ENCODE measurements around the gene PC. TPM values are rescaled to one million over a fixed set of nuclear protein-coding genes. Genes with fewer than 3 reads are reported as not detected.

The PC gene
- total RNA-seq, 1 experiment from 2014 or later: 24.5 TPM

DNA sequence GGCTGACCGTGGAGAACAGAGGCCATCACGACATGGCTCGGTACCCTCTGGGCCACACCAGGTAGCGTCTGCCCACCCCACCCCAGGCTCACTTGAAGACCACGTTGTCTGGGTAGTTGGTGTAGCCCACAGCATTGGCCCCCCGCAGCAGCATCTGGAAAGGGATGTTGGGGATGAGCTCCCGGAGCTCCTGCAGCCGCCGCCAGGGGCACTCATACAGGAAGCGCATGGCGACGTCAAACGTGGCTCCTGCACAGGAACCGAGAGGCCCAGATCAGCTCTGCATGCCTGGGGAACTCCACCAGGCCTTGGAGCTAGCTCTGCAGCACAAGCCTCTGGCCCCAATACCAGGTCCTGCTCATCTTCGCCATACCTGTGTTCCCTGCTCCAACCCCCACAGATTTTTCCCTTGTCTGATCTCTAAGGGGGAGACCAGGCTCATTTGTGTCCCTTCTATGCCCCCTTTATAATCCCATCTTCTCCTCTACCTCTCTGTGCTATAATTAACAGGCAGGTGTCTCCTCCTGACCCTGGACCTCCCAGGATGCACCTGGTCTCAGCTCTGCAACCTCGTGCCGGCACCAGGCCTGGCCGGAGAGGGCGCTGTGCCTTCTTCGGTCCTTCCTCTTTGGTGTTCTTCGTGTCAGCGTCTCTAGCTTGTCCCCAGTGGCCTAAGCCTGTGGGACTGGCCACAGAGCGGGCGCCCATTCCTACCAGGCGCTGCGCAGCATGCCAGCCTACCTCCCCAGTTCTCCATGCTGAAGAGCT lies 106.3 kb downstream of the PC start:
- BruUV-seq (replicated peaks): no TSS peak
- no peaks in the 10 kb centered on the region for H3K9me2 ChIP-seq (replicated peaks; ENCODE audit: low read length)
- no peaks in the 10 kb centered on the region for H3K9me3 ChIP-seq (ENCODE audit: low read length)
- peaks cover 9% of the 10 kb centered on the region for H3K4me1 ChIP-seq (ENCODE audit: insufficient read depth, low read length)
- no peaks in the 10 kb centered on the region for H3K79me2 ChIP-seq (ENCODE audit: low read length)
- H3K36me3 ChIP-seq (ENCODE audit: low read depth, low read length): peaks cover 8% of the 10 kb centered on the region; the same call in 1 of the 2 replicates
- CTCF ChIA-PET: no interaction called here
- H3K4me2 ChIP-seq (ENCODE audit: low read length): no peak overlapping the region
- H3K27ac ChIP-seq (ENCODE audit: low read length): no peak overlapping the region
- intact Hi-C loops (cut with micrococcal nuclease): no loop called here
- H3K27me3 ChIP-seq (ENCODE audit: low read length): no peaks in the 10 kb centered on the region
- no peaks in the 10 kb centered on the region for H4K20me1 ChIP-seq (ENCODE audit: low read length)
- H2AFZ ChIP-seq (ENCODE audit: low read length): no peak overlapping the region
- ATAC-seq: no peak
- H3K4me3 ChIP-seq (ENCODE audit: low read length): no peak overlapping the region
- POLR2A ChIA-PET (ENCODE audit: unreplicated experiment): no interaction called here
- no peak overlapping the region for H3K9ac ChIP-seq (ENCODE audit: low read length)
- TF ChIP-seq, protein P1, sequence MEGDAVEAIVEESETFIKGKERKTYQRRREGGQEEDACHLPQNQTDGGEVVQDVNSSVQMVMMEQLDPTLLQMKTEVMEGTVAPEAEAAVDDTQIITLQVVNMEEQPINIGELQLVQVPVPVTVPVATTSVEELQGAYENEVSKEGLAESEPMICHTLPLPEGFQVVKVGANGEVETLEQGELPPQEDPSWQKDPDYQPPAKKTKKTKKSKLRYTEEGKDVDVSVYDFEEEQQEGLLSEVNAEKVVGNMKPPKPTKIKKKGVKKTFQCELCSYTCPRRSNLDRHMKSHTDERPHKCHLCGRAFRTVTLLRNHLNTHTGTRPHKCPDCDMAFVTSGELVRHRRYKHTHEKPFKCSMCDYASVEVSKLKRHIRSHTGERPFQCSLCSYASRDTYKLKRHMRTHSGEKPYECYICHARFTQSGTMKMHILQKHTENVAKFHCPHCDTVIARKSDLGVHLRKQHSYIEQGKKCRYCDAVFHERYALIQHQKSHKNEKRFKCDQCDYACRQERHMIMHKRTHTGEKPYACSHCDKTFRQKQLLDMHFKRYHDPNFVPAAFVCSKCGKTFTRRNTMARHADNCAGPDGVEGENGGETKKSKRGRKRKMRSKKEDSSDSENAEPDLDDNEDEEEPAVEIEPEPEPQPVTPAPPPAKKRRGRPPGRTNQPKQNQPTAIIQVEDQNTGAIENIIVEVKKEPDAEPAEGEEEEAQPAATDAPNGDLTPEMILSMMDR (conservative IDR thresholded peaks at IDR 0.05; ENCODE audit: low read depth, low read length): peak; percentile 44; the same call in 1 of the 2 replicates
- TF ChIP-seq EZH2 (IDR thresholded peaks at IDR 0.05; ENCODE audit: low read length, unreplicated experiment) (no peak), EZH2phosphoT487 (IDR thresholded peaks at IDR 0.05; ENCODE audit: borderline replicate concordance, low read length) (no peak)
- no peaks in the 10 kb centered on the region for H3F3A ChIP-seq (ENCODE audit: low read length, unreplicated experiment)
- no peak for DNase-seq

DNA sequence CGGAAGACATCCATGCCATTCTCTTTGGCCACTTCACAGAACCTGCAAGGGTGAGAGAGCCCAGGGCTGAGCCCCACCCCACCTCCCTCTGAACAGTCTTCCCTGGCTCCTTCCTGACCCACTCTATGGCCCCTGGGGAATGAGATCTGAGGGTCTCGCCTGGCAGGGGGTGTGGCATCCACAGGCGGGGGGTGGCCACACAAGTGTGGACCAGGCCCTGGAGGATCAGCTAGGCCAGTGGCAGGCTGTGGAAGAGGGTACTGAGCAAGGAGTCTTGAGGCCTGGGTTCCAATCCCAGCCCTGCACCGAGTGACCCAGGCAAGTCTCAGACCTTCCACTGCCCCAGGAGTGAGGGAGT lies 107.0 kb downstream of the PC start:
- no peak overlapping the region for H3K9ac ChIP-seq (ENCODE audit: low read length)
- intact Hi-C loops (cut with micrococcal nuclease): no loop called here
- H3K27ac ChIP-seq (ENCODE audit: low read length): no peak overlapping the region
- H3F3A ChIP-seq (ENCODE audit: low read length, unreplicated experiment): no peaks in the 10 kb centered on the region
- H3K27me3 ChIP-seq (ENCODE audit: low read length): no peaks in the 10 kb centered on the region
- no peak overlapping the region for H2AFZ ChIP-seq (ENCODE audit: low read length)
- TF ChIP-seq, protein P1 (conservative IDR thresholded peaks at IDR 0.05; ENCODE audit: low read depth, low read length): no peak
- no peak for TF ChIP-seq EZH2phosphoT487 (IDR thresholded peaks at IDR 0.05; ENCODE audit: borderline replicate concordance, low read length)
- TF ChIP-seq EZH2 (IDR thresholded peaks at IDR 0.05; ENCODE audit: low read length, unreplicated experiment): no peak
- H3K9me2 ChIP-seq (replicated peaks; ENCODE audit: low read length): no peaks in the 10 kb centered on the region
- ATAC-seq (no peak), DNase-seq (no peak)
- no peaks in the 10 kb centered on the region for H3K9me3 ChIP-seq (ENCODE audit: low read length)
- ChIA-PET POLR2A (ENCODE audit: unreplicated experiment) (no interaction called here), CTCF (no interaction called here)
- H3K36me3 ChIP-seq (ENCODE audit: low read depth, low read length): peaks cover 11% of the 10 kb centered on the region
- H3K4me2 ChIP-seq (ENCODE audit: low read length): no peak overlapping the region
- no peak overlapping the region for H3K4me3 ChIP-seq (ENCODE audit: low read length)
- no TSS peak for BruUV-seq (replicated peaks)
- H4K20me1 ChIP-seq (ENCODE audit: low read length): no peaks in the 10 kb centered on the region
- H3K4me1 ChIP-seq (ENCODE audit: insufficient read depth, low read length): peaks cover 16% of the 10 kb centered on the region
- no peaks in the 10 kb centered on the region for H3K79me2 ChIP-seq (ENCODE audit: low read length)

DNA sequence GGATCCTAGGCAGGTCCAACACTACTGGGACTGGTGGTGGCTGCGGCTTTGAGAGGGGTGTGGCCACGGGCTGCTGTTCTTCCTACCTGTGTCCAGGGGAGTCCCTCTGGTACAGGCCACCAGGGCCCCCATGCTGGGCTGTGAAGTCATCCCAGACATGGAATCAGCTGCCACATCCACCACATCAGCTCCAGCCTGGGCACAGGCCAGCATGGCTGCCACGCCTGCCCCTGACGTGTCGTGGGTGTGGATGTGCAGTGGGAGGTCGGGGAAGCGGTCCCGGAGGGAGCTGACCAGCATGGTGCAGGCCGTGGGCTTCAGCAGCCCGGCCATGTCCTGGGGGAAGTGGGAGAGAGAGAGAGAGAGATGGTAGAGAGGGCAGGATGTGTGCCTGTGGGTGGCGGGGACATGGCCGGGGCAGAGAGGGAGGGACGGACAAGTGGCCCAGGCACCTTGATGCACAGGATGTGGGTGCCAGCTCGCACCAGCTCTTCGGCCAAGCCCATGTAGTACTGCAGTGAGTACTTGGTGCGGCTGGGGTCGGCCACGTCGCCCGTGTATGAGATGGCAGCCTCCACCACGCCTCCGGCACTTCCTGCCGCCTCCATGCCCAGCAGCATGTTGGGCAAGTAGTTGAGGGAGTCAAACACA lies 107.5 kb downstream of the PC start:
- Histone ChIP-seq H3K9me3 (ENCODE audit: low read length) (no peaks in the 10 kb centered on the region), H3K79me2 (ENCODE audit: low read length) (peaks cover 3% of the 10 kb centered on the region), H3K36me3 (ENCODE audit: low read depth, low read length) (peaks cover 16% of the 10 kb centered on the region), H3K27ac (ENCODE audit: low read length) (no peak overlapping the region), H4K20me1 (ENCODE audit: low read length) (no peaks in the 10 kb centered on the region), H2AFZ (ENCODE audit: low read length) (no peak overlapping the region), H3K27me3 (ENCODE audit: low read length) (no peaks in the 10 kb centered on the region), H3K4me3 (ENCODE audit: low read length) (no peak overlapping the region), H3K9me2 (replicated peaks; ENCODE audit: low read length) (no peaks in the 10 kb centered on the region), H3K4me1 (ENCODE audit: insufficient read depth, low read length) (peaks cover 18% of the 10 kb centered on the region), H3K4me2 (ENCODE audit: low read length) (no peak overlapping the region), H3K9ac (ENCODE audit: low read length) (no peak overlapping the region), H3F3A (ENCODE audit: low read length, unreplicated experiment) (no peaks in the 10 kb centered on the region)
- no peak for TF ChIP-seq EZH2phosphoT487 (IDR thresholded peaks at IDR 0.05; ENCODE audit: borderline replicate concordance, low read length)
- no peak for TF ChIP-seq EZH2 (IDR thresholded peaks at IDR 0.05; ENCODE audit: low read length, unreplicated experiment)
- TF ChIP-seq, protein P1 (conservative IDR thresholded peaks at IDR 0.05; ENCODE audit: low read depth, low read length): no peak
- intact Hi-C loops (cut with micrococcal nuclease): no loop called here
- no peak for ATAC-seq
- ChIA-PET POLR2A (ENCODE audit: unreplicated experiment) (no interaction called here), CTCF (no interaction called here)
- no TSS peak for BruUV-seq (replicated peaks)
- DNase-seq: no peak

Data from PC-3 (cell line).